HG03196 (cell line): ENCODE measurements around the gene CISD3.

Experiments
- ATAC-seq: cut with Tn5 transposase; IDR thresholded peaks from one replicate; pipeline ENCODE4 v1.9.1; 2021; ENCODE audit not compliant: unreplicated experiment

CISD3 gene

GRCh38 chr17:38766341-38766740 is 36.2 kb downstream of the CISD3 start:
- ATAC-seq, result no peak

GRCh38 chr17:38768417-38768816 is 38.3 kb downstream of the CISD3 start:
- no peak for ATAC-seq

GRCh38 chr17:38773258-38773657 is 43.1 kb downstream of the CISD3 start:
- no peak for ATAC-seq

GRCh38 chr17:38777641-38778250 is 47.6 kb downstream of the CISD3 start:
- no peak for ATAC-seq

- ATAC-seq, result no peak
Measured at GRCh38 chr17:38779965-38780752, 50.0 kb downstream of the CISD3 start.

GRCh38 chr17:38783227-38783626 is 53.1 kb downstream of the CISD3 start:
- no peak for ATAC-seq
